ENCODE results near the gene LEO1. TPM values are rescaled to one million over a fixed set of nuclear protein-coding genes. Genes with fewer than 3 reads are reported as not detected.
A peak's percentile ranks its signal among the peaks of the same experiment; 100 is the strongest.

LEO1 gene
- total and polyA plus RNA-seq, 10 of the 15 experiments (the other 5 are each of a cell fraction or from before 2014, with no cell fraction given), result 13.6 to 50.6 (median 32.4) TPM

- peak overlapping the region; percentile 82; the same call in 1 of the 2 replicates for H3K4me3 ChIP-seq
- FAIRE-seq (no peak), DNase-seq (ENCODE audit: low read depth, low spot score) (no peak), ATAC-seq (no peak)
- no peak overlapping the region for H3K27ac ChIP-seq (ENCODE audit: control insufficient read depth, insufficient read depth)
- peak overlapping the region; percentile 86 for H3K4me2 ChIP-seq (ENCODE audit: control insufficient read depth, insufficient read depth)
- peaks cover 0 to 6% of the 10 kb centered on the region in 2 experiments for H3K36me3 ChIP-seq (ENCODE audit: control insufficient read depth in 2 of 2, insufficient read depth in 2 of 2, low read length in 1 of 2)
- BruUV-seq (replicated peaks), result no TSS peak
- H3K9ac ChIP-seq (ENCODE audit: control insufficient read depth, insufficient read depth, low read length), result no peak overlapping the region
- ChIA-PET RAD21 (ENCODE audit: unreplicated experiment) (interaction anchor here (1.2 to 1.4 kb wide), 2 partner anchors 34 to 134 kb away, joined by 3 to 4 read pairs; no protein-coding TSS in a partner anchor), SMC1A (ENCODE audit: uncharacterized antibody, unreplicated experiment) (no interaction called here), POLR2A (interaction anchor here (1.7 kb wide), 1 partner anchor 167 kb away, joined by 5 read pairs; no protein-coding TSS in a partner anchor), CTCF (interaction anchor here (0.7 to 3.2 kb wide), 3 partner anchors 13 to 266 kb away, joined by 3 to 12 read pairs (median 4); no protein-coding TSS in a partner anchor)
- in situ Hi-C loops (cut with MboI) (no loop called here), intact Hi-C loops (cut with micrococcal nuclease; ENCODE audit: unreplicated experiment) (no loop called here)
- no peak overlapping the region for H2AFZ ChIP-seq (ENCODE audit: control insufficient read depth, low read depth, low read length)
- peaks cover 4% of the 10 kb centered on the region; the same call in 1 of the 3 replicates for H3K9me3 ChIP-seq (replicated peaks; ENCODE audit: control insufficient read depth, insufficient read depth, low read length)
- H3K4me1 ChIP-seq (ENCODE audit: control insufficient read depth, insufficient read depth, low read length), result no peaks in the 10 kb centered on the region
- H3K27me3 ChIP-seq (replicated peaks in 1 of 2; ENCODE audit: control insufficient read depth in 2 of 2, insufficient read depth in 2 of 2, low read length in 1 of 2), result no peaks in the 10 kb centered on the region
- no peak for TF ChIP-seq ESRRA (IDR thresholded peaks at IDR 0.05; ENCODE audit: low read length)
- no peak for TF ChIP-seq PAX5 (IDR thresholded peaks at IDR 0.05; ENCODE audit: borderline replicate concordance, low read depth, low read length)
- no peak for TF ChIP-seq IKZF1 (conservative IDR thresholded peaks at IDR 0.05)
- TF ChIP-seq STAT3 (IDR thresholded peaks at IDR 0.05; ENCODE audit: low read depth, low read length), result no peak
- TF ChIP-seq TAF1 (IDR thresholded peaks at IDR 0.05; ENCODE audit: borderline replicate concordance, low read depth, low read length), result no peak
- TF ChIP-seq NBN (IDR thresholded peaks at IDR 0.05), result no peak
- no peak for TF ChIP-seq GATAD2B (conservative IDR thresholded peaks at IDR 0.05; ENCODE audit: low read depth)
- TF ChIP-seq CTCF (IDR thresholded peaks at IDR 0.05 in 2 of 3, conservative IDR thresholded peaks at IDR 0.05 in 1 of 3; ENCODE audit: control insufficient read depth in 2 of 3, extremely low read depth in 1 of 3, insufficient read depth in 1 of 3, low read depth in 3 of 3, low read length in 3 of 3), result no peak
- TF ChIP-seq SREBF2 (IDR thresholded peaks at IDR 0.05; ENCODE audit: low read length), result no peak
- no peak for TF ChIP-seq SRF (IDR thresholded peaks at IDR 0.05; ENCODE audit: low read depth in 2 of 2, low read length in 2 of 2)
- TF ChIP-seq PBX3 (IDR thresholded peaks at IDR 0.05; ENCODE audit: insufficient replicate concordance, low read depth, low read length), result no peak
- TF ChIP-seq IRF3 (IDR thresholded peaks at IDR 0.05), result no peak
- TF ChIP-seq ZNF384 (IDR thresholded peaks at IDR 0.05; ENCODE audit: borderline replicate concordance, low read depth, low read length), result no peak
- no peak for TF ChIP-seq CHD2 (IDR thresholded peaks at IDR 0.05; ENCODE audit: borderline replicate concordance, low read depth, low read length)
- no peak for TF ChIP-seq CHD4 (IDR thresholded peaks at IDR 0.05)
- no peak for TF ChIP-seq YY1 (IDR thresholded peaks at IDR 0.05; ENCODE audit: low read depth, low read length)
- no peak for TF ChIP-seq SUZ12 (IDR thresholded peaks at IDR 0.05; ENCODE audit: unreplicated experiment)
- no peak for TF ChIP-seq ZBTB33 (IDR thresholded peaks at IDR 0.05)
- no peak for TF ChIP-seq RCOR1 (conservative IDR thresholded peaks at IDR 0.05; ENCODE audit: low read depth, low read length)
- TF ChIP-seq FOXK2 (IDR thresholded peaks at IDR 0.05), result no peak
- 88% methylated on average over 3 of the region's 4 CpGs for WGBS (ENCODE audit: insufficient coverage, insufficient replicate concordance, low lambda C conversion rate, missing lambda C conversion rate)
- no peaks in the 10 kb centered on the region for H4K20me1 ChIP-seq (ENCODE audit: control insufficient read depth, insufficient read depth)
- peaks cover 49% of the 10 kb centered on the region for H3K79me2 ChIP-seq (ENCODE audit: control insufficient read depth, insufficient read depth, low read length)
Measured at GRCh38 chr15:51969728-51970127, 1.9 kb downstream of the LEO1 start.
